GM19328 (cell line): Measurements from ENCODE around the gene AKAP11.

Experiments
- ATAC-seq: cut with Tn5 transposase; IDR thresholded peaks from one replicate; pipeline ENCODE4 v1.9.1; 2021; ENCODE audit warnings: mild to moderate bottlenecking, moderate library complexity; ENCODE audit not compliant: unreplicated experiment

Gene AKAP11

DNA sequence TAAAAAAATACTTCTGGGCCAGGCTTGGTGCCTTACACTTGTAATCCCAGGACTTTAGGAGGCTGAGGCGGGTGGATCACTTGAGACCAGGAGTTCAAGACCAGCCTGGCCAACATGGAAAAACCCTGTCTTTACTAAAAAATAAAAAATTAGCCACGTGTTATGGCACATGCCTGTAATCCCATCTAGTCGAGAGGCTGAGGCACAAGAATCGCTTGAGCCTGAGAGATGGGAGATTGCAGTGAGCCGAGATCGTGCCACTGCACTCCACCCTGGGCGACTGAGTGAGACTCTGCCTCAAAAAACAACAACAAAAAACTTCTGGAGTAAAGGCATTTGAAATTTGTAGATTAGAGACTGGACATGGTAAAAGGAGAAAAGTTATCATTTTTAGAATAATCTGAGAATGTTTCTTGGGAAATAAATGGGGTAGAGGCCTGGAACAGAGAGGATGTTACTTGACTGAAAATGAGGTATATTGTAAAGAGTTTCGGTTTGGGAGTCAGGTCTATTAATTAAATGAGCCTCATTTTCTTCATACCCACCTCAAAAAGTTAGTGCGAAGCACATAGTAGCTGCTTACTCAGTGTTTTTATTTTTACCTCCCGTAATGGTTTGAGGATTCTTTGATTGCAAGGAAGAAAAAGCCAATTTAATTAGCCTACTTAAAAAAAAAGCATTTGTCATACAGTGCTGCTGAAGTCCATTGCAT is 2.6 kb downstream of the AKAP11 start:
- no peak for ATAC-seq

DNA sequence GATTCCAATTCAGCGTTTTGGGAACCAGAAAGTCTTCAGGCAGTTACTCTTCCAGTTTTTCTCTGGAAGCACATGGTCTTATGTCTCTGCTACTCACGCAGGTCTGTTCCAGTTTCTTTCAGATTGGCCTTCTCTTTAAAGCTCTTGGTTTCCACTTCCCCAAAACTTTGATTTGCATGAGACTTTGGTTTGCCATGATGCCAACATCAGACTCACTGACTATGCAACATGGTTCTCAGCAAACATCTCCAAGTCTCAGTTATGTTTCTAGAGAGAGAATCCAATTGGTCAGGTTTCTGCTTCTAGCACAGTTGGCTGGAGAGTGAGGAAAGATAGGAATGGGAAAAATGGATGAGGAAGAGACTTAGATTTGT is 3.1 kb downstream of the AKAP11 start:
- ATAC-seq: peak; percentile 23

DNA sequence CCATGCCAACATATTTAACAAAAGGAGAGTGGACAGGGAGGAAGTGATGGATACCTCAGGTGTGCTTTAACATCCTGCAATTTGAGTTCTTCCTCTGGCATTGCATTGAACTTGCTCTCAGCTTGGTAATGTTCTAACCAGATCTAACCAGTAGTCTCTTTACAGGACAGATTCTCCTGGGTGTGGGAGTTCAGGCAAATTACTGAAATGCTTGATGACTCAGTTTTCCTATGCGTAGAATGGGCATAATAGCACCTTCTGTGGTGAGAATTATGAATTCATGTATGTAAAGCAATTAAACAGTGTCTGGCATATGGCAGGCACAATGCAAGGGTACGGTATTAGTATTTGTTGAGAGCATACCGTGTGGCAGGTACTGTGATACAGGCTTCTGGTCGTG is 3.6 kb downstream of the AKAP11 start:
- no peak for ATAC-seq

DNA sequence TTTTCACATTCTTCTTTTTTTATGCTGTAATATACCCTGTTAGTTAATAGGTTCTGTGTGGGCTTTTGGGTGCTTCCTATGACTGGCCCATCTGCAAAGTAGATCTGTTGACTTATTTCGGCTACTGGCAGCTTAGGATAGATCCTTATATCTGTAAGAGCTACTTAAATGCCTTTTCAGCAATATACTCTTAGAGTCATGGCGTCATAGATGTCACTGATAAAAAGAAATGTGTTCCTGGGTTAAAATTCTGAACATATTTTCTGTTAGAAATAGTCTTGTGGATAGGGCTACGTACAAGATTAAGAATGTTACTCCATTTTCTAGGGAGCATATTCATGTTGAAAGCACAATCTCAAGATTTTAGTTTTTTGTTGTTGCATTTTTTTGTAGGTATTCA is 4.7 kb downstream of the AKAP11 start:
- ATAC-seq: no peak

DNA sequence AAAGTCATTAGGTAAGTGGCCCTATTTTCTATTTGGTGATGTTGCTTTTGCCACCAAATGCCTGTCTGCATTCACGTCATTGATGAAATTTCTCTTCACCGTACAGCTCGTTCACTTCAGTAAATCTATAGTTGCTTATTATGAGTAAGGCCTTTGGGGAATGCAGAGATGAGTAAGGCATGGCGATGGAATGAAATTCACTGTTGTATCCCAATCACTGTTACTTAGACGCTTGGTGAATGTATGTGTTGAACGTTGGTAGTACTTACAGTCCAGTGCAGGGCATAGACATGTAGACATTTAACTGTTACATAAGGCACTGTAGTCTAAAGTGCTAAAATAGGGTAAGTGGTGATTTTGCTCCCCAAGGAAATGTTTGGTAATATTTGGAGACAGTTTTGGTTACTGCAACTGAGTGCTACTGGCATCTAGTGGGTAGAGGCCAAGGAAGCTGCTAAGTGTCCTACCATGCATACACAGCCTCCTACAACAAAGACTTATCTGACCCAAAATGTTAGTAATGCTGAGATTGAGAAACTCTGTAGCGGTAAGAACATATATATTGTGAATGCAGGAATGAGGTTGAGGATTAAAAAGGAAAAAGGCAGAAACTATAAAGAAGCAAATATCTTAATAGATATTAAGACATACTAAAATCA is 5.8 kb downstream of the AKAP11 start:
- ATAC-seq: no peak

DNA sequence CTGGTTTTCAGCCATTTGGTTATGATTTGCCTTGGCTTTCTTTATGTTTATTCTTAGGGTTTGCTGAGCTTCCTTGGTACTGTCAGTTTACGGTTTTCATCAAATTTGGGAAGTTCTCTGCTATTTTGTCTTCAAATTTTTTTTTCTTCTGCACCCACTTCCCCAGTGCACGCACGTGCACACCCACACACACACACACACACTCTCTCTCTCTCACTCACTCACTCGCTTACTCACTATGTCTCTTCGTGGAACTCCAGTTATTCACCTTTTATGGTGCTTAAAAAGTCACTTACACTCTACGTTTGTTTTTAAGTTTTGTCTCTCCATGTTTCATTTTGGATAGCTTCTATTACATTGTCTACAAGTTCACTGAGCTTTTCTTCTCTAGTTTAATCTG is 7.1 kb downstream of the AKAP11 start:
- ATAC-seq: no peak

DNA sequence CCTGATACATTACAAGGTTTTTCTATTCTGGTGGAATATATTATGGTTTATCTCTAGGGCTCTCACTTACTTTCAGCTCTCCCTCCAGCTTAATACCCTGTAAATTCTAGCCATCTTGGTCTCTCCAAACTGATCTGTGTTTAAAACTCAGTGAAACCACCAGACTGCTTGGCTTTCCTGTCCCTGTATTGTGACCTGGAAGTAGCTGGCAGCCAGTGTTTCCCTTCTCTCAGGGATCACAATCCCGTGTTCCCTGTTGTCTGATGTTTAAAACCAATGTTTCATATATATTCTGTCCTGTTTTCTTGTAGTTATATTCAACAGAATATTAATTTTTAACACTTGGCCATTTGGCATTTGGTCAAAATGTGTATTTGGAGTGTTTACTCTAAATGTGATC is 8.0 kb downstream of the AKAP11 start:
- no peak for ATAC-seq

DNA sequence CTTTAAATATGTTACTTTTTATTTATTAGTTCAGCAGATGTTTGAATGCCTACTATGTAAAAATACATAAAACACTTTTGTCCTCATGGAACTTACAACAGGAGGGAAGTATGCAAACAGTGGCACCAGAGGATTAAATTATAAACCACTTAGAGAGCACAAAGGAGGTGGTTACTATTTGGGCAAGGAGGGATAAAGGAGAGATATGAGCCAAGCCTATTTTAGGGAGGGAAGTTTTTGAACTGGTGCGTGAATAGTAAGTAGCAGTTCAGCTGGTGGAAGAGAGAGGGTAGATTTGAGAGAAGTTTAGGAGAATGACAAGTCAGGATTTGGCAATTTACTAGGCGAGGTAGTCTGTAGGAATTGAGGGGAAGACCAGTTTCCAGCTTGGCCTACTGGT is 8.6 kb downstream of the AKAP11 start:
- ATAC-seq: no peak

DNA sequence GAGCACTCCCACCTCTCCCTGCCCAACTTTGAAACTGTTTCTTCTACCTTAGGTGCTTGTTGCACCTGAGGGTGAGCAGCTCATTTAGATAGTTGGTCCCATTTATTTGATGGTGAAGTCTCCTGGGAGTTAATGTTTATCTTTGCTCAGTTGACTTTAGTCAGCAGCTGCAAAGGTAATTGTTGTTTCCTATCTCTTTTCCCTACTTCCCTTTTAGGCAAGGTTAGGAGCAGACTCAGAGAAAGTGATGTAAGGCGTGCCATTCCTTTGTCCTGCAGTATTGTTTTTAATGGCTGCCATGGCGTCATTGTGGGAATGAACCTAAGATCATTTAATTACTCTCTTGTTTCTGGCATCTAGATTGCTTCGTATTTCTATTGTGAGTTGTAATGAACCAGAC is 11.6 kb downstream of the AKAP11 start:
- no peak for ATAC-seq

DNA sequence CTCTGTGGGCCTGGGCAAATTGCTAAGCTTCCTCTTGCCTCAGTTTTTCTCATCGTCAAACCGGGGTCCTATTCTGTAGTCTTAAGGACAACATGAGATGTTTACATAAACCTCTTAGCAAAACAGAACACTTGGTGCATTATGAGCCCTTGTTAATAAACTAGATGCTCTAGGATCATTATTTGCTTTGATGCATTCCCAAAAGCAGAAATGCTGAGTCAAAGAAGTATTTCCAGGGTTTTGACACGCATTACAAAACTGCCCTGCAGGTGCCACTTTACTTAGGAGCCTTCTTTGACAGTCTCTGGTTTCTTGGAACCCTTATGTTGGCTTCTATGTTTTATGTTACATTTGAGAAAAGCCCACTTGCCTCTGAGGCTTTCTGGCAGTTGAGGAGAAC is 12.1 kb downstream of the AKAP11 start:
- no peak for ATAC-seq

DNA sequence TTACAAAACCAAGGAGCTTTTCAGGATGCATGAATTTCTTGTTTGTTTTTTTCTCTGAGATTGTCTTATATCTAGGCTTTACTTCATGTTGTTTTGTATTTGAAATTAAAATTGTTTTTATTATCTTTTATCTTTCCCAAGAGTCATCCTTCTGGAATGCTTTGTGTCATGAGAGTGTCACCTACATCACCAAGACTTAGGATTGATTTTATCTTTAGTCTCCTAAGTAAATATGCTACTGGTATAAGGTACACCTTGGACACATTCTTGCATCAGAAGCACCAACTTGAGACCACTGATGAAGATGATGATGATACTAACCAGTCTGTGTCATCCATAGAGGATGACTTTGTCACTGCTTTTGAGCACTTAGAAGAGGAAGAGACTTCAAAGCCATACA is 26.4 kb downstream of the AKAP11 start:
- ATAC-seq: no peak

DNA sequence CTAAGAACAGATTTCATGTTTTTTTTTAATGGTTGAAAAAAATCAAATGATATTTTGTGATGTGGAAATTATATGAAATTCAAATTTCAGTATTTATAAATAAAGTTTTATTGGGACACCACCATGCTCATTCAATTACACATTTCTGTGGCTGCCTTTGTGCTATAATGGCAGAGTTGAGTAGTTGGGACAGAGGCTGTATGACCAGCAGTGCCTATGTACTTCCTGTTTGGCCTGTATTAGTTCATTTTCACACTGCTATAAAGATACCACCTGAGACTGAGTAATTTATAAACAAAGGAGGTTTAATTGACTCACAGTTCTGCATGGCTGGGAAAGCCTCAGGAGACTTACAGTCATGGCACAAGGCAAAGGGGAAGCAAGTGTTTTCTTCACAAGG is 33.6 kb downstream of the AKAP11 start:
- no peak for ATAC-seq

DNA sequence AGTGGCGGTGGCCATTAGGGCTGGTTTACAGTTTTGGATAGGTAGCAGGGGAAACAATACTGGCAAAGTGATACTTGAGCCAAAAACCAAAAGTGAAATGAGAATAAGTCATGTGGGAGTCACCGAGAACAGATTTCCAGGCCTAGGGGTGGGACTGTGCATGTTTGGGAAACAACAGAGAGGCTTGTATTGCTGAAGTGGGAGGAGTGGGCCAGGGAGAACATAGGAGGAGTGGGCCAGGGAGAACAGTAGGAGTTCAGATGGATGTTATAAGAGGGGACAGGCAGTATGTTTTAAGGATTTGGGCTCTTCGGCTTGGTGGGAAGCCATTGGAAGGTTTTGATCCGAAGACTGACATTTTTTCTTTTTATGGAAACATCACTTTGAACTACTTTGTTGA is 35.5 kb downstream of the AKAP11 start:
- ATAC-seq: no peak

DNA sequence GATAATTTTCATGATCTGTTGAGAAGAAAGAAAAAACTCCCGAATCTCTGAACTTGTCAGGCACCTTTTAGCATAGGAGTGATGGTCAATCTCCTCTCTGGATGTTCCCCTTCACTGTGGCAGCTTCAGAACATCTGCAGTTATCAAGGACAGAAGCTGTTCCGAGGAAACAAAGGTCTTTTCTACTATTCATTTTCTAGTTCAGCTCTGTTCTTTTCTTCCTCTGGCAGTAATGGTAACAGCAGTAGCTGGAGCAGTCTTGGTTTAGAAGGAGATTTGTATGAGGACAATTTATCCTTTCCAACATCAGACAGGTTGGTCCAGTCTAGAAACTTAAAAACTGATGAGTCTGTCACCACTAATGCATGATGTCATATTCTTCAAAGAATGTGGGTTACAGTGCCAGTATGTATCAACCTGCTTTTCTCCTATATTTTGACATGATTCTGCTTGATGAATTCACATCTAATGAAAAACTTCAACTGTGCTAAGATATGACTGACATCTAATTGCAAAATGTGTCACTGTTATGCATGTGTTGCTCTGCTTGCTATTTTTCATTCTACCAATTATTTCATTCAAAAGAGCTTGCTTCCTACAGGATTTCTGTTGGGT is 41.0 kb downstream of the AKAP11 start:
- no peak for ATAC-seq

DNA sequence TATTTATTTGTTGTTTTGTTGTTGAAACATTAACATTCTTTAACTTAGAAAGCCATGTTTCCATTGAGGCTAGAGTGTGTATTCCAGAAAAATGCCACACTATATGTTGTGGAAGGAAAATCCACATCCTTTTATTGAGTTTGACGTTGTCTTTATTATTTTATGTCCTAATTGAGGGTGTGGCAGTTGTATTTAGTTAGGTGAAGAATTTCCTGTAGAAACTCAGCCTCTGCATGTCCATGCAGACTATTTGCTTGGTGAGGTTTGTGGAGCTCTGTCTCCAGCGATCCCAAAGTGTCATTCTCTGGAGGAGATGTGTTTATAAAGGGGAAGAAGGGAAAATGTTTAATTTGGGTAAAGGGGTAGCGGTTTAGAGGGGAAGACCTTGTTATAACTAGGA is 46.6 kb downstream of the AKAP11 start:
- ATAC-seq: no peak

DNA sequence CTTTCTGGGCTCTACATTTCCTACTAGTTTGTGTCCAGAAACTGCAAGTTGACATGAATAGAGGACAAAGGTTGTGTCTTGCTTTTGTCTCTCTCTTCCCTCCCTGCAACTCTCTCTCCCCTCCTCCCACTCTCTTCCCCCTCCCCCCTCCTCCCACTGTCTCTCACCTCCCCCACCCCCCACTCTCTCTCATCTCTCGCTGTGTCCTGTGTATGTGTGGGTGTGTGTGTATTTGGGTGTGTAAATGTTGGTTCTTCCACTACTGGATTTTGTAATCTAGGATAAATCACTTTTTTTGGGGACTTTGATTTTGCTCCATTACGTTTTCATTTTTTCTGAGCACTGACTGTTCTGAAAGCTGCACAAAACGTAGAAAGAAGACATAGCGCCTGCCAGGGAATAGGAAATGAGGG is 48.4 kb downstream of the AKAP11 start:
- no peak for ATAC-seq

DNA sequence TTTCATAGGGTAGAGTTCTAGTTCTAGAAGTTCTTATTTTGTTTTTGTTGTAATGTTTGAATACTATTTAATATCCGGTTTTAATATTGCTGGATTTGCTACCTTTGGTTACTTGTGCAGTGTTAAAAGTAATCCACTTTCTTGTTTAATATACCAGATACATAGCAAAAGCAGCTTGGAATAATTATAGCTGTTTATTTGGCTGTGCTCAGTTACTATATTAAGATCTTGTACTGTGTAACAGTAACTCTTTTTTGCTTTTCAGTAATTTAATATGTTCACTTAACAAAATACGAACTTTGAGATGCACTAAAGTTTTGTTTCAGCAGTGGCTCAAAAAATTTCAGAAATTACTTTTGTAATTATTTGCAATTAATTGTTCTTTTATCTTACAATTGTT is 50.9 kb downstream of the AKAP11 start:
- no peak for ATAC-seq

DNA sequence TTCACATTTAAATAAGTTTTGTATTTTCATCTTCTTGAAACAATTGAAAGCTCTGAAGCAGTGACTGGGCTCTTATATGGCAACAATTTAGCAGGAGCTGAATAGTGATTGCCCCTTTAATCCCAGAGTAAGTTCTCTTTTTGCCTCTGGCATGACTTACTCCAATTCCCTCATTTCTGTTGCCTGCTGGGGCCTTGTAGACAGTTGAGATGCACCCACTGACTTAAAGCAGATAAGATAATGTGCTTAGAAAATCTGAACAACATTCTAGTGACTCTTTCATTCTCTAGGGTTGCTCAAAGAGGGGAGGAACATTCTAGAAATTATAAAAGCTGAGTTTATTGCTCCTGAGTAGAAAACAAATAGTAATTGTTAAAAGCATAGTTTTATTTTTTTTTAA is 52.8 kb downstream of the AKAP11 start:
- no peak for ATAC-seq

DNA sequence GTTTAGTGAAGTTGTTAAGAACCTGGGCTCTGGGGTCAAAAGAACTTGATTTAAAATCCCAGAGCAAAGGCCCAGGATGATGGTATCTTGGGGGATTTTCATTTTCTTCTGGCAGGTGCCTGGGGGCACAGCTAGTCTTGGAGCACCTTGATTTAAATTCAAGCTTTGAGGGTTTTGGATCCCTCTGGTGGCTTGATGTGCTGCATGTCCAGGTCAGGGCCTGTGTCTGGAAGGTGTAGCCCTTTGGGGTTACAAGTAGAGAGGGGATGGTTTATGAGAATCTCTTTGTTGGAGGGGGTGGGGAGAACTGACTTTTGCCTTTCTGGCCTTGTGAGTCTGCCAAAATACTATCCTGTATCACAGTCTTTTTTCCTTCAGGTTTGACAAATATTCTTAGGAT is 55.8 kb downstream of the AKAP11 start:
- no peak for ATAC-seq

DNA sequence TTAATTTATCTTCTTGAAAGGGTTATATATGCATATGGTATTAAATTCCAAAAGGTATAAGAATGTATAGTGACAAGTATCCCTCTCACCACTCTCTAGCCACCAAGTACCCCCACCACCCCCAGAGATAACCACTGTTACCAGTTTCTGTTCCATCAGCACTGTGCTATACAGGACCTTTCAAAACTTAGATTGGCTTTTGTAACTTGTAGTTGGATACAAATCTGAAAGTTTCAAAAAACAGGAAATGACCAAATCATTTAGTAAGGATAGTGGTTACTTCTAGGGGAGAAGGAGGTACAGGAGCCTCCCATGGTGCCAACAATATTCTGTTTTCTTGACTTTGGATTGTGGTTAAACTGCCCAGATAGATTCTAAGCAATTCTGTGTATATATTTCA is 56.7 kb downstream of the AKAP11 start:
- no peak for ATAC-seq

DNA sequence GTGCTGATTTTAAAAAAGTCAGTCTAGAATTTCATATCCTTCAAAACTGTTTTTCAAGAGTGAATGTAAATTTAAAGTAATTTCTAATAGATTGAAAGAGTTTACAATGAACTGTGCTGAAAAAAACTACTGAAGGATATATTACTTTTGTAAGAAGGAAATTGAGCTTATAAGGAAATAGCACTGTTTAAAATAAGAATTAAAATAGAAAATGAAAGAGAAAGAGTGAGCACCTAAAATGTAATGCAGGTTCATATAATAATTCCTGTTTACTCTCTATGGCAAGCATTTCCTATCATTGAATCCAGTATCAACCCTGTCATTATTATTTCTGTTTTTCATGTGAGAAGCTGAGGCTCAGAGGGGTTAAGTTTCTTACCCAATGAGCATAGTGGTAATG is 57.3 kb downstream of the AKAP11 start:
- no peak for ATAC-seq

DNA sequence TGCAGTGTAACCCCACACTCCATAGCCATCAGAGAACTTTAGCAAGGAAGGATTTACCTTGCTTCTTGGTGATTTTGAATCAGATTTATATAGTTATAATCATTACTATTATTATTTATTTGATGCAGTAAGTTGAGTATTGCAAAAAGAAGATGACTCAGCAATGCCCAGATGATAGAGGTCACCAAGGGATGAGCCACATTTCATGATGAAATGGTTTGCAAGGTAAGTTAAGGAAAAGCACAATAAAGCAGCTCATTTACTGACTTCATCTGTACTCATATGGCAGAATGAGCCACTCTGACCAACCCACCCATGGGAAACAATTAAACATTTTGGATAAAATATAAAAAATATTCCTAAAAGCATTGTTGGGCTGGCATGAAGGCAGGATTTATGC is 59.1 kb downstream of the AKAP11 start:
- no peak for ATAC-seq
